Fibroblast of the conjunctiva (primary cell): Measurements from ENCODE around the gene FNDC3B.

ENCODE experiments used
- DNase-seq: peaks from one replicate; pipeline ENCODE4 v3.0.0-alpha.2; 2010; ENCODE audit warnings: low read depth

The FNDC3B gene

DNA sequence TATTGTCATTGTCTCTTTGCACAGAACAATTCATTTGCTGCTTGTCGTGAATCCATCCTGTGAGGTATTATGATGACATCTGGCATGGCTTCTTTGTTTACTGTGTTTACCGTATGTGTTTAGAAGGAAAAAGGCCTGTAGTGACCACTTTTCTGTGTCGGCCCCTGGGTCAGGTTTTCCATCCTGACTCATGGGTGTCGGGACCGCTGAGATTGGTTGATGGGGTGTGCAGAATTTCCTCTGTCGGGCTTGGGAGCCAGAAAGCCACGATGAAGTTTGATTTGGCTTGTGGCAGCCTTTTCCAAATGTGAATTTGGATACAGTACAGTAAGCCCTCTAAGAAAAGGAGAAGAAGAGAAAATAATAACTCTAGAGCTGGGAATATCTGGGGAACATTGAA is 113.5 kb downstream of the FNDC3B start:
- DNase-seq: no peak

GRCh38 chr3:172153335-172153861 is 114.0 kb downstream of the FNDC3B start:
- DNase-seq: peak; percentile 88

- DNase-seq: no peak
Observed at GRCh38 chr3:172154768-172155664, 115.6 kb downstream of the FNDC3B start.

DNA sequence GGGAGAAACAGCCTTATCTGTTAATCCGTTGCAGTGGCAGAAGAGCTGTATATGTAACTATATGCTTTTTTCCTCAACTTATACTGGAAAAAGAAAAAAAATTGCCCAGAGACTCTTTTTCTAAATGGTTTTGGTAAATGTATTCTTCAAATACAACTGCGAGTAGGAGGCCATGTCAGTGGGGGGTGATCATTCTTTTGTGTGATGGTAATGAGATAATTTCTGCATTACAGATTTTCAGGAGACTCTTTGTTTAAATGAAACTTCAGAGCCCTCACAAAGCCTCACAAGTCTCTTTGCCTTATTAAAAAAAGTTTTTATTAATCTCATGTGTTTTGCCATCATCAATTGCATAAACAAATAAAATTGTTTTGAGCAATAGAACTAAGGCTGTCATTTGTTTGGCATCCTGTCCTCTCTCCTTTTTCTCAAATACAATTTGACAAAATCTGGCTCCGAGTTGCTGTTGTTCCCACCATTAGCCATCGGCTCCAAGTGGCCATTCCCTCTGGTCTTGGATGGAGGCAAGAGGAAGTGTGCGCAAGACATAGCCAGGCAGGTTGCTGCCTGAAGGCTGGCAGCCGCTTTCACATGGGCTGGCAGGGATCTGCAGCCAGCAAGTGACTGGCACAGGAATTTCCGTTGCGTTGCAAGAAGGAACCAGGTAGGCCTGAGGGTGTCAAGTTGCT is 116.7 kb downstream of the FNDC3B start:
- no peak for DNase-seq

GRCh38 chr3:172156586-172156955 is 117.2 kb downstream of the FNDC3B start:
- no peak for DNase-seq

DNA sequence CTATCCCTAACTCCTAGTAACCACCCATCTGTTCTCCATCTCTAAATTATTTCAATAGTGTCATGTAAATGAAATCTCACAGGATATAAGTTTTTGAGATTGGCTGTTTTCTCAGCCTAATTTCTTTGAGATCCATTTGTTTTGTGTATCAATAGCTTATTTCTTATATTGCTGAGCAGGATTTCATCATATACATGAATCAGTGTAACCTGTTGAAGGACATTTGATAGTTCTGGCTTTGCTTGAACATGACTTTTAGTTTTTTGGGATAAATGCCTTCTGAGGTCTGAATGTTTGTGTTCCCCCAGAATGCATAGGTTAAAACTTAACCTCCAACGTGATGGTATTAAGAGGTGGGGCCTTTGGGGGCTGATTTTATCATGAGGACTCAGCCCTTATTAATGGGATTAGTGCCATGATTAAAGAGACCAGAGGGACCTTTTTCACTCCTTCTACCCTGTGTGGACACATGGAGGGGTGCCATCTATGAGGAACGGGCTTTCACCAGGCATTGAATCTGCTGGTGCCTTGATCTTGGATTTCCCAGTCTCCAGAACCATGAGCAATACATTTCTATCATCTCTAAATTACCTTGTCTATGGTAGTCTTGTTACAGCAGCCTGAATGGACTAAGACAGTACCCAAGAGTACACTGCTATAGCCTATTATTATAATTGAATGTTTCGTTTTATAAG is 118.3 kb downstream of the FNDC3B start:
- DNase-seq: no peak

- no peak for DNase-seq
Observed at GRCh38 chr3:172158741-172159140, 119.4 kb downstream of the FNDC3B start.

DNA sequence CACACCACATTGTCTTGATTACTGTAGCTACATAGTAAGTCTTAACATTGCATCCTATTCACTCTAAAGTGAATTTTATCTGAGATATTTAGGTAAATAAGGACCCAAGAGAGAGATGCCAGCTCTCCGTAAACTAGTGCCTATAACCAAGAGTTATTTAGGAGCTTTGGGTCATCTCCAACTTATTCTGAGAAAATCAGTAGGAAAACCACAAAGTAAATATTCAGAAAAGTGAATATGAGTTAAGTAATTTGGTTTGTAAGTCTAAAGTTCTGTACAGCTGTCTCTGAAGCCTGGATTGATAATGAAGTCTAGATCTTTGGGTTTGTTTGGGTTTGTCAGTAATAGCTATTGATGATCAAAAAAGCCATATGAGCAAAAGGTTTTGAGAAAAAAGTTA is 120.0 kb downstream of the FNDC3B start:
- no peak for DNase-seq

- DNase-seq: no peak
Observed at GRCh38 chr3:172159962-172160538, 120.7 kb downstream of the FNDC3B start.

GRCh38 chr3:172161133-172161789 is 121.9 kb downstream of the FNDC3B start:
- DNase-seq: no peak

GRCh38 chr3:172161959-172162358 is 122.6 kb downstream of the FNDC3B start:
- DNase-seq: no peak

DNA sequence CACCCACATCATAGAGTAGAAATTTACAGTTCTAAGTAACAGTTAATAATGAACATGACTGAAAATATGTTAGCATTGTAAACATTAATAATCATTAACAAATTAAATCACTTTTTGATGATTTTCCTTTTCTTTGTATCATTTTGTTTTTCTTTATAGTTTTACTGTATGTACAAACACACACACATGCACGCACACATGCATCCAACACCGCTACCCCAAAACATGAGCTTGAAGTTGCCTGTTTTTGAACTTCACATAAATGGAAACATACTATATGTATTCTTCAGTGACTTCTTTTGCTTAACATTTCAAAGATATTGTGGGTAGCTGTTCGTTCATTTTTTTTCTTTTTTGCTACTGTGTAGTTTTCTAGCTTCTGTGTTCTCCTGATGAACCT is 123.9 kb downstream of the FNDC3B start:
- no peak for DNase-seq

DNA sequence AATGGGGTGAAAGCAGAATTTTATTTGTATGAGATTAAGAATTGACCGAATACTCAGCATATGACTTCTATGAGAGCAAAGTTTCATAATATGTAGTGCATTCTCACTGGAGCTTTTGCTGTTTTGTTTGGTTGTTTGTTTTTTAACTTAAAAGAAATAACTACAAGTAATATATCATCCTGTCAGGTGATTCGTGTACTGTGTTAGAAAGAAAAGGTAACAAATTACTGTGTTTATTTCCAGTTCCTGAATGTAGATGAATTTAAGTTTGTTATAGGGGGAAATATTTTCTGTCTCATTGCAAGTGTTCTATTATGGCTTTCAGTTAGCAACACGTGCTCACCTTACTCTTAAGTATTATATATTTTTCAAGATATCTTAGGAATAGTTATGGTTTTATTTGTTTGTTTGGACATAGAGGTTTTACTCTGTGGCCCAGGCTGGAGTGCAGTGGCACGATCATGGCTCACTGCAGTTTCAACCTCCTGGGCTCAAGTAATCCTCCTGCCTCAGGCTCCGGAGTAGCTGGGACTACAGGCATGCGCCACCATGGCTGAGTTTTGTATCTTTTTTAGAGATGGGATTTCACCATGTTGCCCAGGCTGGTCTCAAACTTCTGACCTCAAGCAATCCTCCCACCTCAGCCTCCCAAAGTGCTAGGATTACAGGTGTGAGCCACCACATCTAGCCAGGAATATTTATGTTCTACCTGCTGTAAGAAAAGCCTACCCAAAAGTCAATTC is 125.4 kb downstream of the FNDC3B start:
- no peak for DNase-seq

- DNase-seq: no peak
Observed at GRCh38 chr3:172166261-172166660, 126.9 kb downstream of the FNDC3B start.

DNA sequence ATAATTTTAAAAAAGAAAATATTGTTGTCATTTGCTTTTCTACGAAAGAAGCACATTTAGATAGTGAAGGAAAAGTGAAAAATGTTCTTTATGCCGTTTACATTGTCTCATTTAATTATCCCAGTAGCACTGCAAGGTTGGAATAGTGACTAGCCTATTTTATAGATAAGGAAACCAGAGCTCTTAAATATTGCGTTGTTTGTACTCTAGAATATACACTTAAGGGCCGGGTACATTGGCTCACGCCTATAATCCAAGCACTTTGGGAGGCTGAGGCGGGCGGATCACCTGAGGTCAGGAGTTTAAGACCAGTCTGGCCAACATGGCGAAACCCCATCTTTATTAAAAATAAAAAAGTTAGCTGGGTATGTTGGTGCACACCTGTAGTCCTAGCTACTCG is 127.5 kb downstream of the FNDC3B start:
- no peak for DNase-seq

GRCh38 chr3:172167892-172168648 is 128.7 kb downstream of the FNDC3B start:
- no peak for DNase-seq

GRCh38 chr3:172170073-172170709 is 130.8 kb downstream of the FNDC3B start:
- DNase-seq: no peak

- no peak for DNase-seq
Observed at GRCh38 chr3:172170841-172171240, 131.5 kb downstream of the FNDC3B start.

- no peak for DNase-seq
Observed at GRCh38 chr3:172171396-172172075, 132.2 kb downstream of the FNDC3B start.
